WTC11 (cell line): ENCODE results near the gene RGS21.

Experiments
- ATF2 ChIP-seq: sonication (generic); formaldehyde crosslinking; IDR thresholded peaks from 2 replicates; pipeline ENCODE4 v1.8.1; 2022; ENCODE audit warnings: low read depth, missing genetic modification reagents, borderline replicate concordance
- ATF3 ChIP-seq: sonication (generic); formaldehyde crosslinking; conservative IDR thresholded peaks from 2 replicates; pipeline ENCODE4 v1.8.1; 2022; ENCODE audit warnings: mild to moderate bottlenecking, missing genetic modification reagents
- CREB1 ChIP-seq: sonication (generic); formaldehyde crosslinking; IDR thresholded peaks from 2 replicates; pipeline ENCODE4 v1.8.0; 2023; ENCODE audit warnings: mild to moderate bottlenecking, missing genetic modification reagents
- ESRRA ChIP-seq: sonication (generic); formaldehyde crosslinking; IDR thresholded peaks from 2 replicates; pipeline ENCODE4 v1.8.1; 2022; ENCODE audit warnings: mild to moderate bottlenecking, missing genetic modification reagents, borderline replicate concordance
- NFE2L1 ChIP-seq: sonication (generic); formaldehyde crosslinking; IDR thresholded peaks from 2 replicates; pipeline ENCODE4 v1.8.1; 2023; ENCODE audit warnings: missing genetic modification reagents
- USF1 ChIP-seq: sonication (generic); formaldehyde crosslinking; IDR thresholded peaks from 2 replicates; pipeline ENCODE4 v1.8.0; 2022; ENCODE audit warnings: mild to moderate bottlenecking, missing genetic modification reagents
- USF2 ChIP-seq: sonication (generic); formaldehyde crosslinking; IDR thresholded peaks from 2 replicates; pipeline ENCODE4 v1.8.1; 2023; ENCODE audit warnings: mild to moderate bottlenecking, missing genetic modification reagents, moderate library complexity
- ZBTB43 ChIP-seq: sonication (generic); formaldehyde crosslinking; IDR thresholded peaks from 2 replicates; pipeline ENCODE4 v1.8.1; 2023; ENCODE audit warnings: mild to moderate bottlenecking, missing genetic modification reagents
- TF ChIP-seq, protein P1 (sequence below): fragments of 200-600 bp; IDR thresholded peaks from 2 replicates; pipeline ENCODE4 v1.8.0; 2022; ENCODE audit warnings: antibody characterized with exemption
- TF ChIP-seq, protein P2 (sequence below): sonication (generic); formaldehyde crosslinking; IDR thresholded peaks from 2 replicates; pipeline ENCODE4 v1.8.0; 2023; ENCODE audit warnings: missing genetic modification reagents

- TF ChIP-seq, protein P1, sequence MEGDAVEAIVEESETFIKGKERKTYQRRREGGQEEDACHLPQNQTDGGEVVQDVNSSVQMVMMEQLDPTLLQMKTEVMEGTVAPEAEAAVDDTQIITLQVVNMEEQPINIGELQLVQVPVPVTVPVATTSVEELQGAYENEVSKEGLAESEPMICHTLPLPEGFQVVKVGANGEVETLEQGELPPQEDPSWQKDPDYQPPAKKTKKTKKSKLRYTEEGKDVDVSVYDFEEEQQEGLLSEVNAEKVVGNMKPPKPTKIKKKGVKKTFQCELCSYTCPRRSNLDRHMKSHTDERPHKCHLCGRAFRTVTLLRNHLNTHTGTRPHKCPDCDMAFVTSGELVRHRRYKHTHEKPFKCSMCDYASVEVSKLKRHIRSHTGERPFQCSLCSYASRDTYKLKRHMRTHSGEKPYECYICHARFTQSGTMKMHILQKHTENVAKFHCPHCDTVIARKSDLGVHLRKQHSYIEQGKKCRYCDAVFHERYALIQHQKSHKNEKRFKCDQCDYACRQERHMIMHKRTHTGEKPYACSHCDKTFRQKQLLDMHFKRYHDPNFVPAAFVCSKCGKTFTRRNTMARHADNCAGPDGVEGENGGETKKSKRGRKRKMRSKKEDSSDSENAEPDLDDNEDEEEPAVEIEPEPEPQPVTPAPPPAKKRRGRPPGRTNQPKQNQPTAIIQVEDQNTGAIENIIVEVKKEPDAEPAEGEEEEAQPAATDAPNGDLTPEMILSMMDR: no peak
- TF ChIP-seq, protein P2, sequence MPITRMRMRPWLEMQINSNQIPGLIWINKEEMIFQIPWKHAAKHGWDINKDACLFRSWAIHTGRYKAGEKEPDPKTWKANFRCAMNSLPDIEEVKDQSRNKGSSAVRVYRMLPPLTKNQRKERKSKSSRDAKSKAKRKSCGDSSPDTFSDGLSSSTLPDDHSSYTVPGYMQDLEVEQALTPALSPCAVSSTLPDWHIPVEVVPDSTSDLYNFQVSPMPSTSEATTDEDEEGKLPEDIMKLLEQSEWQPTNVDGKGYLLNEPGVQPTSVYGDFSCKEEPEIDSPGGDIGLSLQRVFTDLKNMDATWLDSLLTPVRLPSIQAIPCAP (CRISPR knock-in tag): no peak
- no peak for TF ChIP-seq ATF3
- no peak for TF ChIP-seq ESRRA (CRISPR knock-in tag)
- TF ChIP-seq ZBTB43 (CRISPR knock-in tag): no peak
- TF ChIP-seq CREB1: no peak
- no peak for TF ChIP-seq USF1 (CRISPR knock-in tag)
- TF ChIP-seq ATF2 (CRISPR knock-in tag): no peak
- TF ChIP-seq NFE2L1 (CRISPR knock-in tag): no peak
- no peak for TF ChIP-seq USF2 (CRISPR knock-in tag)
Observed at GRCh38 chr1:192284927-192285326, 31.9 kb upstream of the RGS21 start.
